GM12878 (cell line): ENCODE results near the gene ARHGAP15. TPM values are rescaled to one million over a fixed set of nuclear protein-coding genes. Genes with fewer than 3 reads are reported as not detected.

Experiments used
- ATAC-seq: fragments of 200-7000 bp; cut with Tn5 transposase; 3 replicates; pipeline ENCODE4 v1.9.1; 2020; ENCODE audit warnings: mild to moderate bottlenecking, moderate library complexity
- BruUV-seq: library from RNA; stranded (reverse); fragments of 400-500 nt; replicated peaks from 2 replicates; lab custom pipeline; 2021; lab: Mats Ljungman, UMichigan
- CTCF ChIA-PET: fragments of 300-600 bp; sonication (Branson Sonifier 250); formaldehyde crosslinking; extraction: SDS; loops from one replicate; lab custom pipeline; 2021; ENCODE audit warnings: inconsistent platforms; lab: Yijun Ruan, JAX
- POLR2A ChIA-PET: fragments of 350-600 bp; formaldehyde crosslinking; extraction: SDS; loops from one replicate; lab custom pipeline; 2021; ENCODE audit warnings: inconsistent platforms; lab: Charles Lee
- RAD21 ChIA-PET: fragments of 300-600 bp; sonication (Branson Sonifier 250); formaldehyde crosslinking; loops from one replicate; lab custom pipeline; 2023; ENCODE audit warnings: antibody characterized with exemption; ENCODE audit not compliant: unreplicated experiment; lab: Charles Lee
- SMC1A ChIA-PET: fragments of 300-600 bp; sonication (Branson Sonifier 250); formaldehyde crosslinking; loops from one replicate; lab custom pipeline; 2023; ENCODE audit not compliant: unreplicated experiment, uncharacterized antibody; lab: Charles Lee
- DNase-seq: peaks from one replicate; pipeline ENCODE4 v3.0.0-alpha.2; 2011; ENCODE audit warnings: low read depth, low spot score
- FAIRE-seq: peaks from 3 replicates; lab custom pipeline; 2011; peaks lifted over from hg19 to GRCh38; lab: Jason Lieb, UNC
- H2AFZ ChIP-seq: 2 replicates; pipeline ENCODE4 v1.6.0; 2011; ENCODE audit warnings: low read depth, low read length, control low read depth; ENCODE audit not compliant: control insufficient read depth
- H3K27ac ChIP-seq: 2 replicates; pipeline ENCODE4 v1.5.1; 2011; ENCODE audit warnings: control low read depth; ENCODE audit not compliant: control insufficient read depth, insufficient read depth
- H3K27me3 ChIP-seq, 2 experiments: replicated peaks in 1 of 2; 2 replicates each; pipeline versions ENCODE4 v1.6.0 to v1.6.1; 2011; ENCODE audit warnings: low read length in 1 of 2; ENCODE audit not compliant: control insufficient read depth in 2 of 2, insufficient read depth in 2 of 2
- H3K36me3 ChIP-seq, 2 experiments: 2 replicates each; pipeline ENCODE4 v1.5.1; 2011; ENCODE audit warnings: low read length in 1 of 2; ENCODE audit not compliant: control insufficient read depth in 2 of 2, insufficient read depth in 2 of 2
- H3K4me1 ChIP-seq: 2 replicates; pipeline ENCODE4 v1.6.1; 2011; ENCODE audit warnings: mild to moderate bottlenecking, low read length, moderate library complexity, mixed read lengths; ENCODE audit not compliant: control insufficient read depth, insufficient read depth
- H3K4me2 ChIP-seq: 2 replicates; pipeline ENCODE4 v1.6.0; 2011; ENCODE audit warnings: control low read depth; ENCODE audit not compliant: control insufficient read depth, insufficient read depth
- H3K4me3 ChIP-seq: fragments of 200-600 bp; sonication (generic); 2 replicates; pipeline ENCODE4 v1.5.1; 2016
- H3K79me2 ChIP-seq: 2 replicates; pipeline ENCODE4 v1.6.0; 2011; ENCODE audit warnings: low read length; ENCODE audit not compliant: control insufficient read depth, insufficient read depth
- H3K9ac ChIP-seq: 2 replicates; pipeline ENCODE4 v1.8.0; 2011; ENCODE audit warnings: low read length, control low read depth, mixed read lengths; ENCODE audit not compliant: control insufficient read depth, insufficient read depth
- H3K9me3 ChIP-seq: replicated peaks from 3 replicates; pipeline ENCODE4 v1.5.1; 2011; ENCODE audit warnings: mild to moderate bottlenecking, low read length; ENCODE audit not compliant: control insufficient read depth, insufficient read depth
- H4K20me1 ChIP-seq: 2 replicates; pipeline ENCODE4 v1.6.0; 2011; ENCODE audit not compliant: control insufficient read depth, insufficient read depth
- CBFB ChIP-seq: IDR thresholded peaks from 2 replicates; pipeline ENCODE4 v1.6.1; 2016; ENCODE audit warnings: antibody characterized with exemption, low read depth
- FOXM1 ChIP-seq: IDR thresholded peaks from 2 replicates; pipeline ENCODE4 v1.6.1; 2012; ENCODE audit warnings: low read depth, mild to moderate bottlenecking, inconsistent platforms, low read length, moderate library complexity
- KAT2A ChIP-seq: conservative IDR thresholded peaks from 2 replicates; pipeline ENCODE4 v1.6.1; 2011; ENCODE audit warnings: low read depth, low read length; ENCODE audit not compliant: control insufficient read depth
- POU2F2 ChIP-seq: IDR thresholded peaks from 3 replicates; pipeline ENCODE4 v1.6.1; 2011; ENCODE audit warnings: low read depth, mild to moderate bottlenecking, low read length, borderline replicate concordance
- RAD21 ChIP-seq: IDR thresholded peaks from 2 replicates; pipeline ENCODE4 v1.6.1; 2011; ENCODE audit warnings: mild to moderate bottlenecking, low read depth, low read length, moderate library complexity; ENCODE audit not compliant: insufficient read depth
- RUNX3 ChIP-seq: IDR thresholded peaks from 2 replicates; pipeline ENCODE4 v1.6.1; 2012; ENCODE audit warnings: low read length, inconsistent platforms
- SMAD5 ChIP-seq: IDR thresholded peaks from 2 replicates; pipeline ENCODE4 v1.6.1; 2016; ENCODE audit warnings: antibody characterized with exemption, low read depth
- SMC3 ChIP-seq: IDR thresholded peaks from 2 replicates; pipeline ENCODE4 v1.6.1; 2011; ENCODE audit warnings: low read length, improper control_type of control experiment, borderline replicate concordance
- TARDBP ChIP-seq: IDR thresholded peaks from 2 replicates; pipeline ENCODE4 v1.6.1; 2016; ENCODE audit warnings: borderline replicate concordance
- TCF12 ChIP-seq: IDR thresholded peaks from 2 replicates; pipeline ENCODE4 v1.6.1; 2011; ENCODE audit warnings: low read depth, mild to moderate bottlenecking, low read length
- YBX1 ChIP-seq: fragments of 450-650 bp; IDR thresholded peaks from 2 replicates; pipeline ENCODE4 v1.6.1; 2016; ENCODE audit warnings: antibody characterized with exemption
- YY1 ChIP-seq: IDR thresholded peaks from 2 replicates; pipeline ENCODE4 v1.6.1; 2011; ENCODE audit warnings: low read depth, mild to moderate bottlenecking, low read length
- ZNF207 ChIP-seq: fragments of 450-650 bp; IDR thresholded peaks from 2 replicates; pipeline ENCODE4 v1.6.1; 2014; ENCODE audit warnings: antibody characterized with exemption, mild to moderate bottlenecking, borderline replicate concordance
- WGBS: methylation state at CpG from one replicate; pipeline ENCODE4 v1.1.6; 2016; ENCODE audit warnings: low lambda C conversion rate; ENCODE audit not compliant: insufficient replicate concordance, insufficient coverage; ENCODE audit errors: missing lambda C conversion rate; 5-methylcytosine and 5-hydroxymethylcytosine counted together
- in situ Hi-C: fragments of 300-500 bp; cut with MboI; formaldehyde crosslinking; loops from 9 replicates; pipeline ENCODE4 v1.14.3; 2018; ENCODE audit warnings: mixed read lengths
- intact Hi-C: fragments of 100-400 bp; cut with micrococcal nuclease; formaldehyde crosslinking; loops from one replicate; pipeline ENCODE4 v1.14.2; 2022; ENCODE audit not compliant: unreplicated experiment
- polyA plus RNA-seq, 11 experiments: library from polyadenylated mRNA; depleted of rRNA in 4 of 11; unstranded in 6 of 11; stranded (reverse) in 5 of 11; fragments of >200 nt; fragmentation: Nextera tagmentation in 4 of 11; fragmentation: Illumina TruSeq in 1 of 11; extraction: Ambion mirVana in 4 of 11; extraction: Trizol in 1 of 11; gene quantifications; 1 replicate in 1 of 11; 2 replicates in 10 of 11; pipeline versions ENCODE4 v1.2.1 to v1.2.3, GENCODE V29; 2011 to 2016; ENCODE audit warnings: inconsistent platforms in 2 of 11, missing spikeins in 2 of 11, low read depth in 1 of 11
- total RNA-seq, 4 experiments: library from RNA; depleted of rRNA in 3 of 4; stranded (reverse); fragments of >200 nt in 3 of 4; fragmentation: Illumina TruSeq in 1 of 4; extraction: Trizol in 1 of 4; gene quantifications; 2 replicates each; pipeline versions ENCODE4 v1.2.1 to v1.2.3, GENCODE V29; 2013 to 2021
- TF ChIP-seq, protein P1 (sequence below), 3 experiments: IDR thresholded peaks in 2 of 3; conservative IDR thresholded peaks in 1 of 3; 2 replicates each; pipeline ENCODE4 v1.5.1; 2011; ENCODE audit warnings: low read depth in 3 of 3, low read length in 3 of 3, mild to moderate bottlenecking in 3 of 3, control low read depth in 2 of 3, moderate library complexity in 2 of 3, inconsistent platforms in 1 of 3, mixed read lengths in 1 of 3; ENCODE audit not compliant: control insufficient read depth in 2 of 3, insufficient read depth in 1 of 3; ENCODE audit errors: extremely low read depth in 1 of 3
- TF ChIP-seq, protein P2 (sequence below): IDR thresholded peaks from 2 replicates; pipeline ENCODE4 v1.6.1; 2011; ENCODE audit warnings: low read depth, mild to moderate bottlenecking, low read length, moderate library complexity, borderline replicate concordance; ENCODE audit errors: extremely low read depth
- TF ChIP-seq, protein P3 (sequence below): IDR thresholded peaks from 2 replicates; pipeline ENCODE4 v1.6.1; 2011; ENCODE audit warnings: borderline replicate concordance, low read depth, mild to moderate bottlenecking, moderate library complexity, low read length; ENCODE audit not compliant: insufficient read depth, poor library complexity, severe bottlenecking

ARHGAP15 gene
- total and polyA plus RNA-seq, 10 of the 15 experiments (the other 5 are each of a cell fraction or from before 2014, with no cell fraction given): 38.0 to 92.6 (median 66.7) TPM

- H3K36me3 ChIP-seq: no peaks in the 10 kb centered on the region
- 17% methylated on average over 6 of the region's 6 CpGs for WGBS
- ChIA-PET CTCF (interaction anchor here (0.6 to 7.4 kb wide), 51 partner anchors 9 to 366 kb away, joined by 3 to 228 read pairs (median 6); partner anchors contain the start of gene ARHGAP15), POLR2A (interaction anchor here (0.7 to 0.8 kb wide), 2 partner anchors 111 to 120 kb away, joined by 3 read pairs; no protein-coding TSS in a partner anchor), SMC1A (interaction anchor here (0.7 to 7.9 kb wide), 43 partner anchors 8 to 417 kb away, joined by 3 to 194 read pairs (median 6); no protein-coding TSS in a partner anchor), RAD21 (interaction anchor here (0.7 to 6.4 kb wide), 33 partner anchors 10 to 178 kb away, joined by 3 to 115 read pairs (median 5); partner anchors contain the start of gene ARHGAP15)
- in situ Hi-C loops: loop anchor here (5.0 kb wide), 1 partner anchor 146 kb away; no protein-coding TSS in a partner anchor
- peak overlapping the region; percentile 58 for H2AFZ ChIP-seq
- H3K4me2 ChIP-seq: no peak overlapping the region
- peak; percentile 88 for TF ChIP-seq SMC3
- TF ChIP-seq KAT2A: no peak
- no peak for TF ChIP-seq SMAD5
- peak; percentile 69 for TF ChIP-seq YY1
- peak; percentile 32; the same call in 1 of the 2 replicates for TF ChIP-seq RUNX3
- no peak for TF ChIP-seq YBX1
- 0 out of 2 replicates have a peak, but pooled peaks have one; percentile 38 for TF ChIP-seq TCF12
- TF ChIP-seq, protein P1, sequence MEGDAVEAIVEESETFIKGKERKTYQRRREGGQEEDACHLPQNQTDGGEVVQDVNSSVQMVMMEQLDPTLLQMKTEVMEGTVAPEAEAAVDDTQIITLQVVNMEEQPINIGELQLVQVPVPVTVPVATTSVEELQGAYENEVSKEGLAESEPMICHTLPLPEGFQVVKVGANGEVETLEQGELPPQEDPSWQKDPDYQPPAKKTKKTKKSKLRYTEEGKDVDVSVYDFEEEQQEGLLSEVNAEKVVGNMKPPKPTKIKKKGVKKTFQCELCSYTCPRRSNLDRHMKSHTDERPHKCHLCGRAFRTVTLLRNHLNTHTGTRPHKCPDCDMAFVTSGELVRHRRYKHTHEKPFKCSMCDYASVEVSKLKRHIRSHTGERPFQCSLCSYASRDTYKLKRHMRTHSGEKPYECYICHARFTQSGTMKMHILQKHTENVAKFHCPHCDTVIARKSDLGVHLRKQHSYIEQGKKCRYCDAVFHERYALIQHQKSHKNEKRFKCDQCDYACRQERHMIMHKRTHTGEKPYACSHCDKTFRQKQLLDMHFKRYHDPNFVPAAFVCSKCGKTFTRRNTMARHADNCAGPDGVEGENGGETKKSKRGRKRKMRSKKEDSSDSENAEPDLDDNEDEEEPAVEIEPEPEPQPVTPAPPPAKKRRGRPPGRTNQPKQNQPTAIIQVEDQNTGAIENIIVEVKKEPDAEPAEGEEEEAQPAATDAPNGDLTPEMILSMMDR (IDR thresholded peaks at IDR 0.05 in 2 of 3, conservative IDR thresholded peaks at IDR 0.05 in 1 of 3; ENCODE audit: control insufficient read depth in 2 of 3, extremely low read depth in 1 of 3, insufficient read depth in 1 of 3, low read depth in 3 of 3, low read length in 3 of 3): peak; percentile 55 to 79 (median 67)
- no peak for TF ChIP-seq CBFB
- TF ChIP-seq, protein P2, sequence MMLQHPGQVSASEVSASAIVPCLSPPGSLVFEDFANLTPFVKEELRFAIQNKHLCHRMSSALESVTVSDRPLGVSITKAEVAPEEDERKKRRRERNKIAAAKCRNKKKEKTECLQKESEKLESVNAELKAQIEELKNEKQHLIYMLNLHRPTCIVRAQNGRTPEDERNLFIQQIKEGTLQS: peak; percentile 2; the same call in 1 of the 2 replicates
- peak; percentile 97 for TF ChIP-seq RAD21
- no peak for TF ChIP-seq ZNF207
- TF ChIP-seq, protein P3, sequence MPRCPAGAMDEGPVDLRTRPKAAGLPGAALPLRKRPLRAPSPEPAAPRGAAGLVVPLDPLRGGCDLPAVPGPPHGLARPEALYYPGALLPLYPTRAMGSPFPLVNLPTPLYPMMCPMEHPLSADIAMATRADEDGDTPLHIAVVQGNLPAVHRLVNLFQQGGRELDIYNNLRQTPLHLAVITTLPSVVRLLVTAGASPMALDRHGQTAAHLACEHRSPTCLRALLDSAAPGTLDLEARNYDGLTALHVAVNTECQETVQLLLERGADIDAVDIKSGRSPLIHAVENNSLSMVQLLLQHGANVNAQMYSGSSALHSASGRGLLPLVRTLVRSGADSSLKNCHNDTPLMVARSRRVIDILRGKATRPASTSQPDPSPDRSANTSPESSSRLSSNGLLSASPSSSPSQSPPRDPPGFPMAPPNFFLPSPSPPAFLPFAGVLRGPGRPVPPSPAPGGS: no peak
- peak; percentile 66; the same call in 1 of the 3 replicates for TF ChIP-seq POU2F2
- TF ChIP-seq FOXM1: 0 out of 2 replicates have a peak, but pooled peaks have one; percentile 24
- TF ChIP-seq TARDBP: no peak
- H3K27ac ChIP-seq: no peak overlapping the region
- H3K9me3 ChIP-seq: no peaks in the 10 kb centered on the region
- BruUV-seq: no TSS peak
- intact Hi-C loops: loop anchor here (1.0 to 5.0 kb wide), 4 partner anchors 51 to 148 kb away; no protein-coding TSS in a partner anchor
- peak; percentile 98 for ATAC-seq
- H3K4me3 ChIP-seq: no peak overlapping the region
- no peak overlapping the region for H3K9ac ChIP-seq
- DNase-seq: peak; percentile 62
- no peaks in the 10 kb centered on the region for H3K27me3 ChIP-seq
- FAIRE-seq: peak; percentile 90
- H3K79me2 ChIP-seq: no peaks in the 10 kb centered on the region
- no peaks in the 10 kb centered on the region for H3K4me1 ChIP-seq
- H4K20me1 ChIP-seq: no peaks in the 10 kb centered on the region
Measured at GRCh38 chr2:143110758-143111428, 18.3 kb upstream of the ARHGAP15 start.
